DMS 273 treated with DMSO at 0.1 percent for 48 hours (cell line): Measurements from ENCODE around the gene NFATC1.

ENCODE experiments used
- DNase-seq: peaks from one replicate; lab custom pipeline; 2025; lab: John Stamatoyannopoulos, UW

Gene NFATC1

GRCh38 chr18:79572848-79573451 is 177.2 kb downstream of the NFATC1 start:
- DNase-seq: no peak

DNA sequence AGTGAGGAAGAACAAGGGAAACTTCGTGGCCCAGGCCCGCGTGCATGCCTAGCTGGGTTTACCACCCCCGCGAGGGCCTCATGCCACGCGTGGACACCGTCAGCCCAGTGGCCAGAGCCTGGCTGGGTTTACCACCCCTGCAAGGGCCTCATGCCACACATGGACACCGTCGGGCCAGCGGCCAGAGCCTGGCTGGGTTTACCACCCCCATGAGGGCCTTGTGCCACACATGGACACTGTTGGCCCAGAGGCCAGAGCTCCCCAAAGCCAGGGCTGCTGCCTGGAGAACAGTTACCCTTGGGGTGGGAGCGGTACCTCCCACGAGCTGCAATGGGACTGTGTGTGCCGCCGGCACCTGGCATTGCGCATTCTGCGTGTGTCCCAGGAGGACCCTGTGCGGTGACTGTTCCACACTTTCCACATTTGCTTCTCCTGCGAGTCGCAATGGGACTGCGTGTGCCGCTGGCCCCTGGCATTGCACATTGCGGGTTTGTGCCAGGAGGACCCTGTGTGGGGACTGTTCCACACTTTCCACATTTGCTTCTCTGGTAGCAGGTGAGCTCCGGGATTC is 178.3 kb downstream of the NFATC1 start:
- no peak for DNase-seq

- DNase-seq: no peak
Measured at GRCh38 chr18:79574938-79575525, 179.3 kb downstream of the NFATC1 start.

- DNase-seq: peak; percentile 57
Measured at GRCh38 chr18:79575891-79576685, 180.4 kb downstream of the NFATC1 start.

DNA sequence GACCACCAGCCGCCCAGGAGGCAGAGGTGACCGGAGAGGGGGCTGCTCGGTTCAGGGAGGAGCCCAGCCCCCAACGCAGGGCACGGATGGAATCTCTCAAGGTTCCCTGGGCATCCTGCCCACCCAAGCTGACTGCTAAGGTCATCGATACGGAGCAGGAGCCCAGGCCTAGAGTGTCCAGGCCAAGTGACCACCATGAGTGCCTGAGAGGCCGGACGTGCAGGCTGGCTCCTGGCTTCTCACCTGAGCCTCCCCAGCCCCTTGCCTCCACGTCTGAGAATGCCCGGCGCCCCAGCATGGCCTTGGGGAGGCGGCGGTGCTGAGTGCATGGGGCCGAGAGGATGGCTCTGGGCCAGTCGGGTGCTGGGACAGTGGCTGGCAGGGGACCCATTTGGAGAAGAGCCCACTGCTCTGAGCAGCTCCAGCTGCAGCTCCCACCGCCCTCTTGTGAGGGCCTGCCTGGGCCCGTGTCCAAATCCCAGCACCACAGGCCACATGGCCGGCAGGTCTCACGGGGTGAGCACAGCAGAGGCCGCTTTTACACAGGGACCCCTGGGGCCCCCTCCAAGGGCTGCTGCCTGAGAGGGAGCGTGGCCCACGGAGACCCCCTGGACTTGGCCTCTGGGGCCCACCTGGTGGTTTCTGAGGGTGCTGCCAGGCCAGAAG is 181.1 kb downstream of the NFATC1 start:
- DNase-seq: peak; percentile 63

- DNase-seq: no peak
Measured at GRCh38 chr18:79577451-79578395, 182.0 kb downstream of the NFATC1 start.

GRCh38 chr18:79578396-79579260 is 182.9 kb downstream of the NFATC1 start:
- DNase-seq: no peak
